GM19468 (cell line): ENCODE measurements around the gene TMC5.
"Not testable (repeated sequence)": the region's sequence is repeated elsewhere in the genome, so short reads cannot be mapped to it uniquely, and the experiment has no call there.

Experiments used
- ATAC-seq: cut with Tn5 transposase; IDR thresholded peaks from one replicate; pipeline ENCODE4 v1.9.1; 2021; ENCODE audit warnings: mild to moderate bottlenecking, moderate library complexity, moderate number of reproducible peaks; ENCODE audit not compliant: unreplicated experiment; ENCODE audit errors: extremely low read depth

TMC5 gene

GRCh38 chr16:19400711-19401110 is 17.0 kb upstream of the TMC5 start:
- no peak for ATAC-seq

DNA sequence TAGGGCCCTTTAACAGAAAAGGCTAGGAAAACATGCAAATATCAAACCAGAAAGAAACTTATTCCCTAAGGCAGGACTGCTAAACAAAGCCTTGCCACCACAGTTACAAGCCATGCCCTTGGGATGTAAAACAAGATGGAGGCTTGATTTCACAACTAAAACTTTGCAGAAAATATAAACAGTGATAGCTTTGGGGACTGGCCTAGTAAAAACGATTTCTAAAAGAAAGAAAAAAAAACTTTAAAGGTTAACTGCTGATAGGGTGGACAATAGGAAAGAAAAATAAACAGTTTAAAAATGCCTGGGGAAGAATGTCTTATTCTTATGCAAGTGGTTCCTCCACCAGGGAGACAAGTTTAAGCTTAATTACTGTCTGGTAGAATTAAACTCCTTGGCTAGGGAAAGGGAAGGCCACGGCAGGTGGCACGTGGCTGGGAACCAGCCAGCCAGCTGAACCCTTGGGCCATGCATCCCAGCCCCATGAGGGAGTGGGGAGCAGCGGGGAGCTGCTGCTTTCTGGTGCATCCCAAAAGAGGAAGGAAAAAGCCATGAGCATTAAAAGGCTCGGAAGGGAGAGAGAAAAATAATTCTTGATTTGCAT is 10.7 kb upstream of the TMC5 start:
- no peak for ATAC-seq

- ATAC-seq = no peak
Observed at GRCh38 chr16:19410435-19411171, 7.1 kb upstream of the TMC5 start.

DNA sequence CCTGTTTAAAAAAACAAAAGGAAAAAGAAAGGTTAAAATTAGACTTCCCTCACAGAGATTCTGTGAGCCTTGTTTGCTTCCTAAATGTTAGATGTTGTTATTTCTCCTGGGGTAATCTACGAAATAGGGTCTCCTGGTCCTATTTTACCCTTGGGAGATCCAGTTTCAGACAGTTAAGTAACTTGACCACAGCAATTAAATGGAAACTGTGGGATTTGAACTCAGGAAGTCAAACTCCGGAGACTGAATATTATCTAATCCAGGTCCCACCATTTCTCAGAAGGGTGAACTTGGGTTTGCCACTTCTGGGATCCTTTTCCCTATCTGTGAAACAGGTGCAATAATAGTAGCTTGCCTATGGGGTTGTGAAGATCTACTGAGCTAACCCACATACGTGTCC is 6.4 kb upstream of the TMC5 start:
- ATAC-seq = no peak

GRCh38 chr16:19412055-19412454 is 5.6 kb upstream of the TMC5 start:
- not testable (repeated sequence) for ATAC-seq

GRCh38 chr16:19415461-19415860 is 2.2 kb upstream of the TMC5 start:
- no peak for ATAC-seq

- ATAC-seq = no peak
Observed at GRCh38 chr16:19415918-19416317, 1.8 kb upstream of the TMC5 start.

- no peak for ATAC-seq
Observed at GRCh38 chr16:19418200-19418599, 517 bp downstream of the TMC5 start.

- ATAC-seq = no peak
Observed at GRCh38 chr16:19419698-19420075, 2.0 kb downstream of the TMC5 start.

DNA sequence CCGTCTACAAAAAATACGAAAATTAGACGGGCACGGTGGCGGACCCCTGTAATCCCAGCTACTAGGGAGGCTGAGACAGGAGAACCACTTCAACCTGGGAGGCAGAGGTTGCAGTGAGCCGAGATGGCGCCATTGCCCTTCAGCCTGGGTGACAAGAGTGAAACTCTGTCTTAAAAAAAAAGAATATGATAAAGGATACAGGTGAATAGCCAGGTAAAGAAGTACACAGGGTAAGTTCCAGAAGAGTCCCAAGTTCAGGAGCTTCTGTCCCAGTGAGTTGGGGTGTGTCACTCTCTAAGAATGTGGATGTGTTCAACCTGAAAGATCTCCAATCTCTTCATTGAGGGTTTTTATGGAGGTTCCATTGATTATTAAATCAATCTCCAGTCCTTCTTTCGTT is 6.8 kb downstream of the TMC5 start:
- no peak for ATAC-seq

- ATAC-seq = no peak
Observed at GRCh38 chr16:19430345-19430744, 12.7 kb downstream of the TMC5 start.

- ATAC-seq = no peak
Observed at GRCh38 chr16:19431636-19432340, 14.1 kb downstream of the TMC5 start.

DNA sequence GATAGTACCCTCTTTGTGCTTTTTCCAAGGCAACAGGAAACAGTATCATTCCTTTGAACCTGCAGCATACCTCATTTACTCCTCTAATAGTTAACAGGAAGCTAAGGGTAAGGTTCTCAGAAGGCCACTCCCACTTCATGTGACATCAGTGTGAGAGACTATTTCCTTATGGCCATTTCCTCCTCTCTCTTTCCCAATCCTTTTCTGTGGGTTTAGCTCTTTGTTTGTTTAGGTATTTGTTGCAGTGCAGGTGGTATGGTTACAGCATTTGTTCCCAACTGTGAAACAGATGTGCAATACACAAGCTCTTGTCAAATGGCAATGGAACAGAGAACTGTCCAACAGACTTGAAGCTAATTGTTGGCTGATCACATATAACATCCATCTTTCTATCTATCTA is 14.7 kb downstream of the TMC5 start:
- ATAC-seq = no peak

DNA sequence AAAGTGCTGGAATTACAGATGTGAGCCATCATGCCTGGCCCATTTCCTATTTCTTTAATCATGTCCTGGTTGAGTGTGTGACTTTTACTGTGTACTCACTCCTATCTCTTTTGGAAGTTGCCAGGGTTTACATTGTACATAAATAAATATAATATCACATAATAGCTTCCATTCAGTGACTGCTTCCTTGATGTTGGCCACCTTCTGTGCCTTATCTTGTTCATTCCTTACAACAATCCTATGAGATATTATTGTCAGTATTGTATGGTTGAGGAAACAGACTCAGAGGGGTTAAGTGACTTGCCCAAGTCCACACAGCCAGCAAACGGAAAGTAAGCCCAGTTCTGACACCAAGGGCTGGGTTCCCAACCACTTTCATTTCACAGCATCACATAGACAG is 16.9 kb downstream of the TMC5 start:
- no peak for ATAC-seq

- no peak for ATAC-seq
Observed at GRCh38 chr16:19436540-19436939, 18.9 kb downstream of the TMC5 start.

DNA sequence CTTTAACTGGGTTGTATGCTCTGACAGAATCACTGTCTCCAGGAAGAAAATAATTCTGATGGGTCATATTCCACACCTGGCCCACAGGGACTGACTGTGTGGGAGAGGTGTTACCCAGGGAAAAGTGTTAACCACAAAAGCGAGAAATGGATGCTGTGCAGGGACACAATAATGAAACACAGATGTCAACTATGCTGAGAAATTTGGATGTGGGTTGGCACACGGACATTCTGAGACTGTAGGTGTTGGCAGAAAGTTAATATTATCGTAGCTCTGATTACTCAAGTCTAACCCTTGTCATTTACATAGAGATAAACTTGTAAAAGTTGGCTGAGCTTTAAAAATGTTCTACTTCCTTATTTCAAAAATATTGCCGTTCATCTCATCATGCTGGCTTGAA is 19.6 kb downstream of the TMC5 start:
- ATAC-seq = no peak

GRCh38 chr16:19438739-19439138 is 21.1 kb downstream of the TMC5 start:
- ATAC-seq = no peak

- ATAC-seq = no peak
Observed at GRCh38 chr16:19439483-19439882, 21.8 kb downstream of the TMC5 start.

DNA sequence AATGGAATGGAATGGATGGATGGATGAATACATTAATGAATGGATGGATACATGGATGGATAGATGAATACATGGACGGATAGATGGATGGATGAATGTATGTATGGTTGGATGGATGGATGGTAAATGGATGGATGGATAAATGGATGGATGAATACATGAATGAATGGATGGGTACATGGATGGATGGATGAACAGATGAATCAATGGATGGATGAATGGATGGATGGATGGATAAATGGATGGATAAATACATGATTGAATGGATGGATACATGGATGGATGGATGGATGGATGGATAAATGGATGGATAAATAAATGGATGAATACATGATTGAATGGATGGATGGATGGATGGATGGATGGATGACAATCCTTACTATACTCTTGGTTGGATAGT is 26.0 kb downstream of the TMC5 start:
- ATAC-seq = no peak

GRCh38 chr16:19446300-19446846 is 28.7 kb downstream of the TMC5 start:
- ATAC-seq = no peak

DNA sequence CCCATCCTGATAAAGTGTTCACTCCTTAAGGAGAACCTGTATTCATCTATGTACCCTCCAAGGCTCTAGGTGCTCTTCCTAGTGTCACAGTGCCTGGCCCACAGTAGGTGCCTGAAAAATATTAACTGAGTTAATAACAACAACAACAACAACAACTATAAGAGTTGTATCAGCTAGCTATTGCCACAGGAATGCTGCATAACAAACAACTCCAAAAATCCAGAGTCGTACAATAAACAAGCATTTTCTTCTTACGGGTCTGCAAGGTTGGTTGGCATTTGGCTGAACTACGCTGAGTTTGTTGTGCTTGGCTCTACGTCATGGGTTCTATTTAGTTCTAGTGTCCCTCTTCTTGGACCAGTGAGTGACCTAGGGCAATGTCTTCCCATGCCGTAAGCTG is 29.2 kb downstream of the TMC5 start:
- ATAC-seq = no peak
